RWPE1 (cell line): ENCODE measurements around the gene EFCAB5.

ENCODE experiments used
- CTCF ChIA-PET: fragments of 350-600 bp; sonication (Branson Sonifier 250); formaldehyde crosslinking; extraction: SDS; loops from one replicate; lab custom pipeline; 2021; lab: Yijun Ruan, JAX
- POLR2A ChIA-PET: fragments of 400-600 bp; formaldehyde crosslinking; extraction: SDS; loops from one replicate; lab custom pipeline; 2020; ENCODE audit warnings: antibody characterized with exemption; ENCODE audit not compliant: low non-redundant PET; lab: Yijun Ruan, JAX
- DNase-seq: peaks from one replicate; pipeline ENCODE4 v3.0.0; 2012; ENCODE audit warnings: low spot score
- H3K27ac ChIP-seq: fragments of 450-650 bp; 2 replicates; pipeline ENCODE4 v1.5.1; 2017
- TF ChIP-seq, protein P1 (sequence below): fragments of 450-650 bp; conservative IDR thresholded peaks from 2 replicates; pipeline ENCODE4 v1.5.1; 2017; ENCODE audit warnings: low read depth, mild to moderate bottlenecking

Gene EFCAB5

DNA sequence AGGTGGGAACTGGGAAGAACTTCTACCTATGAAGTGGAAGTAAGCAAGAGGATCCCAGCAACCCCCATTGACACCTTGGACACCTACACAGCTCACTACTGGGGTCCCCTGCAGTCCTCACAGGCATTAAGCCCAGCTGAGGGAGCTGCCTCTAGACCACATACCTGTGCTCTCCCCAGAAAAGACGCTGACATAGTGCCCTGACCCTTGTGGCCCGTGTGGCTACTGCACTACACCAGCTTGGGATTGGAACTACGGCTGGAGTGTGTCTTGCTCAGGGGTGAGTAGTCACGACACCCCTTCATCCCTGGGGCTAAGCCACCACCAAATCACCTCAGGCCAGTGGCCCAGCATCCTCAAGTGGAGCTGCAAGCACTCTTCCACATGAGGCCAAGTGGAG is 120.9 kb downstream of the EFCAB5 start:
- DNase-seq: no peak
- ChIA-PET POLR2A (no interaction called here), CTCF (interaction anchor here (0.8 to 1.1 kb wide), 2 partner anchors 173 to 1204 kb away, joined by 3 to 6 read pairs; no protein-coding TSS in a partner anchor)
- no peak overlapping the region for H3K27ac ChIP-seq
- TF ChIP-seq, protein P1, sequence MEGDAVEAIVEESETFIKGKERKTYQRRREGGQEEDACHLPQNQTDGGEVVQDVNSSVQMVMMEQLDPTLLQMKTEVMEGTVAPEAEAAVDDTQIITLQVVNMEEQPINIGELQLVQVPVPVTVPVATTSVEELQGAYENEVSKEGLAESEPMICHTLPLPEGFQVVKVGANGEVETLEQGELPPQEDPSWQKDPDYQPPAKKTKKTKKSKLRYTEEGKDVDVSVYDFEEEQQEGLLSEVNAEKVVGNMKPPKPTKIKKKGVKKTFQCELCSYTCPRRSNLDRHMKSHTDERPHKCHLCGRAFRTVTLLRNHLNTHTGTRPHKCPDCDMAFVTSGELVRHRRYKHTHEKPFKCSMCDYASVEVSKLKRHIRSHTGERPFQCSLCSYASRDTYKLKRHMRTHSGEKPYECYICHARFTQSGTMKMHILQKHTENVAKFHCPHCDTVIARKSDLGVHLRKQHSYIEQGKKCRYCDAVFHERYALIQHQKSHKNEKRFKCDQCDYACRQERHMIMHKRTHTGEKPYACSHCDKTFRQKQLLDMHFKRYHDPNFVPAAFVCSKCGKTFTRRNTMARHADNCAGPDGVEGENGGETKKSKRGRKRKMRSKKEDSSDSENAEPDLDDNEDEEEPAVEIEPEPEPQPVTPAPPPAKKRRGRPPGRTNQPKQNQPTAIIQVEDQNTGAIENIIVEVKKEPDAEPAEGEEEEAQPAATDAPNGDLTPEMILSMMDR: no peak

DNA sequence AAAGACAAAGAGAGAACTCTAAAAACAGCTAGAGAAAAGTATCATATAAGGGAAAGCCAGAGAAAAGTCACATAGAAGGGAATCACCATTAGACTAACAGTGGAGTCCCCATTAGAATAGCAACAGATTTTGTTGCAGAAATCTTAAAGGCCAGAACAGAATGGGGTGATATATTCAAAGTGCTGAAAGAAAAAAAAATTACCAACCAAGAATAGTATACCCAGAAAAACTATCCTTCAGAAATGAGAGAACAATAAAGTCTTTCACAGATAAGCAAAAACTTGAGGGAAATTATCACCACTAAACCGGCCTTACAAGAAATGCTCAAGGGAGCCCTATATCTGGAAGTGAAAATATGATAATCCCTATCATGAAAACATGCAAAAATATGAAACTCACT is 123.3 kb downstream of the EFCAB5 start:
- H3K27ac ChIP-seq: no peak overlapping the region
- no peak for DNase-seq
- TF ChIP-seq, protein P1: no peak
- CTCF ChIA-PET: interaction anchor here (0.7 to 1.7 kb wide), 2 partner anchors 29 to 309 kb away, joined by 4 to 6 read pairs; no protein-coding TSS in a partner anchor
- POLR2A ChIA-PET: no interaction called here

DNA sequence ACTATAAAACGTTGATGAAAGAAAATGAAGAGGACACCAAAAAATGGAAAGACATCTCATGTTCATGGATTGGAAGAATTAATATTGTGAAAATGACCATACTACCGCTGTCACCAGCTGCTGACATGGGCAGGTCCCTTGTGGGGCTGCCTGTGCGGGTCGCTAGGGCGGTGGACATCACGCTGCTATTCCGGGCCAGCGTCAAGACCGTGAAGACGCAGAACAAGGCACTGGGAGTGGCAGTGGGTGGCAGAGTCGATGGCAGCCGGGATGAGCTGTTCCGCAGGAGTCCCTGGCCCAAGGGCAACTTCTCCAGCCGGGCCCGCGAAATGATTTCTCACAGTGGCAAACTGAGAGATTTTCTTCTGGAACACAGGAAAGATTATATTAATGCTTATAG is 127.0 kb downstream of the EFCAB5 start:
- ChIA-PET POLR2A (no interaction called here), CTCF (no interaction called here)
- no peak overlapping the region for H3K27ac ChIP-seq
- DNase-seq: no peak
- TF ChIP-seq, protein P1: no peak

DNA sequence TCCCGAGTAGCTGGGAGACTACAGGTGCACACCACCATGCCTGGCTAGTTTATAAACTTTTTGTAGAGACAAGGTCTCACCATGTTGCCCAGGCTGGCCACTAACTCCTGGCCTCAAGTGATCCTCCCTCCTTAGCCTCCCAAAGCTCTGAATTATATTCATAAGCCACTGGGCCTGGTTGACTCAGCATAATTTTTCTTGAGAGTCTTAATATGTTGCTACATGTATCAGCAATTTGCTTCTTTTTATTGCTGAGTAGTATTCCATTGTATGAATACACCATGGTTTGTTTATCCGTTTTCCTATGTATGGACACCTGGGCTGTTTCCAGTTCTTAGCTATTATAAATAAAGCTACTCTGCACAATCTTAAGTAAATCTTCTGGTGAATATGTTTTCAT is 132.8 kb downstream of the EFCAB5 start:
- TF ChIP-seq, protein P1: no peak
- CTCF ChIA-PET: interaction anchor here (0.6 kb wide), 1 partner anchor 19 kb away, joined by 5 read pairs; no protein-coding TSS in a partner anchor
- POLR2A ChIA-PET: no interaction called here
- DNase-seq: no peak
- no peak overlapping the region for H3K27ac ChIP-seq

DNA sequence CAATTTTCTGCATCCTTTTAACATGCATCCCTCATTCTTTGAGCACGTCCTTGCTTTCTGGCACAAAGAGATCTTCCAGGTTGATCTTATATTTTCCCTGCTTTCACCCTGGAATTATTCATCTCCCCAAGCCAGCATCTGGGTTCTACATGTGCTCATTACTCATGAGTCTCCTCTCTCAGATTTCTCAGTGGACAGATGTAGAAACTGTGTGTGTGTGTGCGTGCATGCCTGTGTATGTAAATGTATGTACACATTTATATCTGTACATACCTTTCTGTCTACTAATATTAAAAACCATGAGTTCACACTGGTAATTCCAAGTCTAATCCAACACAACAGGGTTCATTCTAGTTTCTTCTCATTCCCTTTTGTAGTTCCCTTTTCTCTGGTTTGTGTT is 133.3 kb downstream of the EFCAB5 start:
- TF ChIP-seq, protein P1: no peak
- ChIA-PET CTCF (no interaction called here), POLR2A (no interaction called here)
- no peak overlapping the region for H3K27ac ChIP-seq
- DNase-seq: no peak

DNA sequence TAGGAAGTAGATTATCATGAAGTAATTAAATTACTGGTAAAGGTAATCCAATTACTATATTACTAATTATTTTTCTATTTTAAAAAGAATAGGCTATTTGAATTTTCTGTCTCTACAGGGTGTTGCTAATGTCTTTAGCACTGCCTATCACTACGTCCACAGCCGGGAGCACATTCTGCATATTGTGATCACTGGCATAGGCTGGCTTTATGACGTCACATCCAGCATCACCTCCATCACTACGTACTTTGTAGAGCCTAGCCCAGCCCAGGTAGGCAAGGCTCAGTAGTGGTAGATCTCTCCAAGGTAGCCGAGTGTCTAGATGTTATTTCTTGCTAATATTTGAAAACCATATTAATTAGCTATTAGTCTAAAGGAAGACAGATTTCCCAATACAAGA is 141.3 kb downstream of the EFCAB5 start:
- H3K27ac ChIP-seq: no peak overlapping the region
- POLR2A ChIA-PET: no interaction called here
- CTCF ChIA-PET: interaction anchor here (3.4 kb wide), 1 partner anchor 11 kb away, joined by 12 read pairs; no protein-coding TSS in a partner anchor
- DNase-seq: no peak
- TF ChIP-seq, protein P1: no peak
